Sigmoid colon (tissue), 7 donors: ENCODE measurements around the gene RAB31. TPM values are rescaled to one million over a fixed set of nuclear protein-coding genes. Genes with fewer than 3 reads are reported as not detected.

Experiments used
- DNase-seq: peaks from one replicate; pipeline ENCODE4 v3.0.0-alpha.2; 2019
- H3K27ac ChIP-seq, 4 donors: fragments of 200-600 bp; sonication (generic); one replicate each; pipeline ENCODE4 v1.5.1; 2016 to 2019; ENCODE audit warnings: mild to moderate bottlenecking in 1 of 4
- H3K27me3 ChIP-seq, 3 donors: fragments of 200-600 bp; sonication (generic); one replicate each; pipeline ENCODE4 v1.5.1; 2019; ENCODE audit warnings: mild to moderate bottlenecking in 1 of 3
- H3K36me3 ChIP-seq, 4 donors: fragments of 200-600 bp; sonication (generic); one replicate each; pipeline ENCODE4 v1.5.1; 2016 to 2019
- H3K4me1 ChIP-seq, 4 donors: fragments of 200-600 bp; sonication (generic); one replicate each; pipeline ENCODE4 v1.5.1; 2017 to 2019
- H3K4me3 ChIP-seq, 4 donors: fragments of 200-600 bp; sonication (generic); one replicate each; pipeline ENCODE4 v1.5.1; 2017 to 2019; ENCODE audit warnings: mild to moderate bottlenecking in 2 of 4, moderate library complexity in 1 of 4
- H3K9me3 ChIP-seq, 4 donors: fragments of 200-600 bp in 3 of 4; sonication (generic) in 3 of 4; one replicate each; pipeline versions ENCODE4 v1.5.1 to v1.6.1; 2013 to 2019
- EP300 ChIP-seq, 4 donors: sonication (generic); formaldehyde crosslinking; IDR thresholded peaks; one replicate each; pipeline ENCODE4 v1.6.1; 2017; ENCODE audit warnings: antibody characterized with exemption in 4 of 4
- POLR2A ChIP-seq, 2 donors: fragments of 450-650 bp; IDR thresholded peaks; one replicate each; pipeline ENCODE4 v1.6.1; 2016; ENCODE audit warnings: antibody characterized with exemption in 2 of 2, mild to moderate bottlenecking in 2 of 2, moderate library complexity in 2 of 2
- POLR2AphosphoS5 ChIP-seq, 4 donors: sonication (generic); formaldehyde crosslinking; IDR thresholded peaks; one replicate each; pipeline ENCODE4 v1.6.1; 2017; ENCODE audit warnings: antibody characterized with exemption in 4 of 4
- WGBS, 2 donors: extraction: QIAGEN DNeasy Blood & Tissue Kit; methylation state at CpG; one replicate each; pipeline ENCODE4 v1.1.7; 2013; 5-methylcytosine and 5-hydroxymethylcytosine counted together
- intact Hi-C: fragments of 100-400 bp; cut with DNase I; formaldehyde crosslinking; loops from one replicate; pipeline ENCODE4 v1.15.1; 2023
- polyA plus RNA-seq, 3 donors: library from polyadenylated mRNA; stranded (reverse); fragments of 200-250 nt; gene quantifications; one replicate each; pipeline ENCODE4 v1.2.3, GENCODE V29; 2013
- total RNA-seq, 4 donors: library from RNA; depleted of rRNA; stranded (reverse); fragments of >200 nt; gene quantifications; one replicate each; pipeline ENCODE4 v1.1.0, GENCODE V29; 2016
- TF ChIP-seq, protein P1 (sequence below), 4 experiments: fragments of 450-650 bp in 3 of 4; fragments of 200-600 bp in 1 of 4; IDR thresholded peaks; one replicate each; pipeline ENCODE4 v1.5.1; 2016 to 2019; ENCODE audit warnings: antibody characterized with exemption in 4 of 4, mild to moderate bottlenecking in 3 of 4, moderate library complexity in 2 of 4
- donor health status: healthy with polysubstance abuse.
- donor health status: Bipolar disorder and iron deficiency.
- donor health status: healthy.

The RAB31 gene
- total and polyA plus RNA-seq, 7 donors = 16.2 to 74.6 (median 52.0) TPM

GRCh38 chr18:9803063-9803697, 95.1 kb downstream of the RAB31 start:
- no peaks in the 10 kb centered on the region for H3K9me3 ChIP-seq
- H3K36me3 ChIP-seq = no peaks in the 10 kb centered on the region
- TF ChIP-seq POLR2AphosphoS5 (IDR thresholded peaks at IDR 0.05) (peak in 1 of 4 donors; percentile 8), EP300 (IDR thresholded peaks at IDR 0.05) (no peak), POLR2A (IDR thresholded peaks at IDR 0.05) (no peak)
- TF ChIP-seq, protein P1, sequence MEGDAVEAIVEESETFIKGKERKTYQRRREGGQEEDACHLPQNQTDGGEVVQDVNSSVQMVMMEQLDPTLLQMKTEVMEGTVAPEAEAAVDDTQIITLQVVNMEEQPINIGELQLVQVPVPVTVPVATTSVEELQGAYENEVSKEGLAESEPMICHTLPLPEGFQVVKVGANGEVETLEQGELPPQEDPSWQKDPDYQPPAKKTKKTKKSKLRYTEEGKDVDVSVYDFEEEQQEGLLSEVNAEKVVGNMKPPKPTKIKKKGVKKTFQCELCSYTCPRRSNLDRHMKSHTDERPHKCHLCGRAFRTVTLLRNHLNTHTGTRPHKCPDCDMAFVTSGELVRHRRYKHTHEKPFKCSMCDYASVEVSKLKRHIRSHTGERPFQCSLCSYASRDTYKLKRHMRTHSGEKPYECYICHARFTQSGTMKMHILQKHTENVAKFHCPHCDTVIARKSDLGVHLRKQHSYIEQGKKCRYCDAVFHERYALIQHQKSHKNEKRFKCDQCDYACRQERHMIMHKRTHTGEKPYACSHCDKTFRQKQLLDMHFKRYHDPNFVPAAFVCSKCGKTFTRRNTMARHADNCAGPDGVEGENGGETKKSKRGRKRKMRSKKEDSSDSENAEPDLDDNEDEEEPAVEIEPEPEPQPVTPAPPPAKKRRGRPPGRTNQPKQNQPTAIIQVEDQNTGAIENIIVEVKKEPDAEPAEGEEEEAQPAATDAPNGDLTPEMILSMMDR (IDR thresholded peaks at IDR 0.05) = no peak
- H3K27me3 ChIP-seq = no peaks in the 10 kb centered on the region
- DNase-seq = no peak
- intact Hi-C loops = loop anchor here (5.0 kb wide), 2 partner anchors 109 to 149 kb away; partner anchors contain the start of gene VAPA
- H3K4me3 ChIP-seq = no peak overlapping the region
- peak overlapping the region; percentile 66 to 80 (median 76) for H3K27ac ChIP-seq
- 81 to 86% methylated on average over 6 of the region's 6 CpGs for WGBS, 2 donors
- peaks cover 0 to 49% (median 45%) of the 10 kb centered on the region in 4 donors for H3K4me1 ChIP-seq

- no peaks in the 10 kb centered on the region for H3K9me3 ChIP-seq
- H3K4me3 ChIP-seq = no peak overlapping the region
- H3K4me1 ChIP-seq = peaks cover 0 to 56% (median 52%) of the 10 kb centered on the region in 4 donors
- peak; percentile 85 for DNase-seq
- intact Hi-C loops = loop anchor here (2.0 to 5.0 kb wide), 3 partner anchors 51 to 148 kb away; partner anchors contain the start of gene VAPA
- WGBS, 2 donors = 62 to 76% methylated on average over 19 of the region's 19 CpGs
- TF ChIP-seq POLR2AphosphoS5 (IDR thresholded peaks at IDR 0.05) = peak; percentile 22 to 32 (median 29)
- no peak for TF ChIP-seq EP300 (IDR thresholded peaks at IDR 0.05)
- no peaks in the 10 kb centered on the region for H3K36me3 ChIP-seq
- H3K27me3 ChIP-seq = no peaks in the 10 kb centered on the region
- peak overlapping the region; percentile 66 to 80 (median 76) for H3K27ac ChIP-seq
Observed at GRCh38 chr18:9803698-9804516, 95.8 kb downstream of the RAB31 start.

GRCh38 chr18:9804517-9805104, 96.5 kb downstream of the RAB31 start:
- H3K36me3 ChIP-seq = no peaks in the 10 kb centered on the region
- no peak for TF ChIP-seq POLR2A (IDR thresholded peaks at IDR 0.05)
- peak in 2 of 4 donors; percentile 3 to 27 for TF ChIP-seq POLR2AphosphoS5 (IDR thresholded peaks at IDR 0.05)
- H3K27ac ChIP-seq = peak overlapping the region; percentile 66 to 80 (median 76)
- H3K27me3 ChIP-seq = no peaks in the 10 kb centered on the region
- DNase-seq = no peak
- H3K4me1 ChIP-seq = peaks cover 0 to 63% (median 59%) of the 10 kb centered on the region in 4 donors
- no peak overlapping the region for H3K4me3 ChIP-seq
- intact Hi-C loops = loop anchor here (2.0 to 5.0 kb wide), 3 partner anchors 50 to 148 kb away; partner anchors contain the start of gene VAPA
- 32 to 75% methylated on average over 5 of the region's 5 CpGs for WGBS, 2 donors
- no peaks in the 10 kb centered on the region for H3K9me3 ChIP-seq

DNA sequence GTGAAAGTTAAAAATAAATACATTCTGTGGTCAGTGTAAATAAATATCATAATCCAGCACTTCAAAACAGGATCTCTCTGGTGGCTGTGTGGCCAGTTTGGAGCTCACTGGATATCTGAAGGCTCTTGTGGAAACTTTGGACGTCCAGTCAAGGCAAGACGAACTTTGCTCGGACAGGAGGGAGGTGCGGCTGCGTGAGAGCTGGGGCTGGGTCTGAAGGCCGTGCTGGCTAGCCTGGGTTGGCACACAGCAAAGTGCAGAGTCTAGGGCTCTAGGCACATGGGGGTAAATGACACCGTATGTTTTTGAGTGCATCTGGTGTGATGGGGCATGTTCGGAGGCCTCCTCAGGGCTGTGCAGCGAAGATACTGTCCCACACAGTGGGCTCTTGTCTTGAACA, 98.8 kb downstream of the RAB31 start:
- no peaks in the 10 kb centered on the region for H3K9me3 ChIP-seq
- H3K36me3 ChIP-seq = no peaks in the 10 kb centered on the region
- peaks cover 0 to 74% (median 63%) of the 10 kb centered on the region in 4 donors for H3K4me1 ChIP-seq
- WGBS, 2 donors = 36 to 74% methylated on average over 9 of the region's 9 CpGs
- TF ChIP-seq, protein P1 (IDR thresholded peaks at IDR 0.05) = no peak
- TF ChIP-seq EP300 (IDR thresholded peaks at IDR 0.05) (no peak), POLR2AphosphoS5 (IDR thresholded peaks at IDR 0.05) (no peak), POLR2A (IDR thresholded peaks at IDR 0.05) (no peak)
- no peak for DNase-seq
- intact Hi-C loops = no loop called here
- peak overlapping the region; percentile 74 to 81 (median 79) for H3K27ac ChIP-seq
- no peak overlapping the region for H3K4me3 ChIP-seq
- H3K27me3 ChIP-seq = no peaks in the 10 kb centered on the region

GRCh38 chr18:9808295-9809241, 100.5 kb downstream of the RAB31 start:
- WGBS, 2 donors = 87 to 89% methylated on average over 21 of the region's 21 CpGs
- H3K4me1 ChIP-seq = peaks cover 0 to 57% (median 48%) of the 10 kb centered on the region in 4 donors

More at GRCh38 chr18:9808295-9809241, 100.5 kb downstream of the RAB31 start:
- no peaks in the 10 kb centered on the region for H3K27me3 ChIP-seq
- H3K27ac ChIP-seq = peak overlapping the region; percentile 74 to 81 (median 79)
- no peaks in the 10 kb centered on the region for H3K36me3 ChIP-seq
- H3K4me3 ChIP-seq = no peak overlapping the region
- no peaks in the 10 kb centered on the region for H3K9me3 ChIP-seq
- TF ChIP-seq EP300 (IDR thresholded peaks at IDR 0.05) = peak; percentile 12 to 65 (median 22)
- TF ChIP-seq POLR2A (IDR thresholded peaks at IDR 0.05) = no peak
- peak; percentile 17 to 71 (median 53) for TF ChIP-seq POLR2AphosphoS5 (IDR thresholded peaks at IDR 0.05)
- TF ChIP-seq, protein P1 (IDR thresholded peaks at IDR 0.05) = peak in 1 of 4 experiments; percentile 31
- intact Hi-C loops = no loop called here
- peak; percentile 86 for DNase-seq
